ENCODE measurements around the gene ZFHX3. TPM values are rescaled to one million over a fixed set of nuclear protein-coding genes. Genes with fewer than 3 reads are reported as not detected.

The ZFHX3 gene
- total RNA-seq, 1 experiment from 2014 or later = 21.8 TPM

- H3K9me3 ChIP-seq (ENCODE audit: low read depth, low read length, poor library complexity, severe bottlenecking) = no peaks in the 10 kb centered on the region
- intact Hi-C loops (cut with micrococcal nuclease; ENCODE audit: unreplicated experiment) = loop anchor here (10.0 kb wide), 3 partner anchors 118 to 548 kb away; no protein-coding TSS in a partner anchor
- BruUV-seq (replicated peaks) = no TSS peak
- POLR2A ChIA-PET (ENCODE audit: low non-redundant PET) = interaction anchor here (0.6 kb wide), 1 partner anchor 399 kb away, joined by 4 read pairs; no protein-coding TSS in a partner anchor
- H3K4me3 ChIP-seq (ENCODE audit: low read depth, low read length, poor library complexity, severe bottlenecking) = no peak overlapping the region
- H3K4me1 ChIP-seq (ENCODE audit: insufficient read depth, low read length, poor library complexity, severe bottlenecking) = peaks cover 65% of the 10 kb centered on the region
- no peaks in the 10 kb centered on the region for H3K27me3 ChIP-seq (replicated peaks; ENCODE audit: insufficient read depth, low read depth, low read length, poor library complexity)
- no peaks in the 10 kb centered on the region for H3K36me3 ChIP-seq (ENCODE audit: insufficient read depth, low read length, poor library complexity, severe bottlenecking)
- CTCF ChIA-PET = no interaction called here
- no peak for DNase-seq (ENCODE audit: low spot score)
- peak overlapping the region; percentile 88 for H3K27ac ChIP-seq (ENCODE audit: low read depth, low read length, poor library complexity, severe bottlenecking)
- TF ChIP-seq, protein P1, sequence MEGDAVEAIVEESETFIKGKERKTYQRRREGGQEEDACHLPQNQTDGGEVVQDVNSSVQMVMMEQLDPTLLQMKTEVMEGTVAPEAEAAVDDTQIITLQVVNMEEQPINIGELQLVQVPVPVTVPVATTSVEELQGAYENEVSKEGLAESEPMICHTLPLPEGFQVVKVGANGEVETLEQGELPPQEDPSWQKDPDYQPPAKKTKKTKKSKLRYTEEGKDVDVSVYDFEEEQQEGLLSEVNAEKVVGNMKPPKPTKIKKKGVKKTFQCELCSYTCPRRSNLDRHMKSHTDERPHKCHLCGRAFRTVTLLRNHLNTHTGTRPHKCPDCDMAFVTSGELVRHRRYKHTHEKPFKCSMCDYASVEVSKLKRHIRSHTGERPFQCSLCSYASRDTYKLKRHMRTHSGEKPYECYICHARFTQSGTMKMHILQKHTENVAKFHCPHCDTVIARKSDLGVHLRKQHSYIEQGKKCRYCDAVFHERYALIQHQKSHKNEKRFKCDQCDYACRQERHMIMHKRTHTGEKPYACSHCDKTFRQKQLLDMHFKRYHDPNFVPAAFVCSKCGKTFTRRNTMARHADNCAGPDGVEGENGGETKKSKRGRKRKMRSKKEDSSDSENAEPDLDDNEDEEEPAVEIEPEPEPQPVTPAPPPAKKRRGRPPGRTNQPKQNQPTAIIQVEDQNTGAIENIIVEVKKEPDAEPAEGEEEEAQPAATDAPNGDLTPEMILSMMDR (conservative IDR thresholded peaks at IDR 0.05; ENCODE audit: low read depth, low read length) = no peak
- TF ChIP-seq EZH2 (IDR thresholded peaks at IDR 0.05; ENCODE audit: borderline replicate concordance, low read depth, low read length, poor library complexity, severe bottlenecking) = no peak
These were observed 4.6 kb upstream of the ZFHX3 start for GRCh38 chr16:73052576-73052975.

GRCh38 chr16:73051961-73052360 lies 4.0 kb upstream of the ZFHX3 start:
- no TSS peak for BruUV-seq (replicated peaks)
- intact Hi-C loops (cut with micrococcal nuclease; ENCODE audit: unreplicated experiment) = loop anchor here (10.0 kb wide), 3 partner anchors 117 to 547 kb away; no protein-coding TSS in a partner anchor
- no peak for DNase-seq (ENCODE audit: low spot score)
- no peak overlapping the region for H3K4me3 ChIP-seq (ENCODE audit: low read depth, low read length, poor library complexity, severe bottlenecking)
- ChIA-PET CTCF (no interaction called here), POLR2A (ENCODE audit: low non-redundant PET) (interaction anchor here (0.6 kb wide), 1 partner anchor 398 kb away, joined by 4 read pairs; no protein-coding TSS in a partner anchor)
- TF ChIP-seq, protein P1 (conservative IDR thresholded peaks at IDR 0.05; ENCODE audit: low read depth, low read length) = no peak
- no peak for TF ChIP-seq EZH2 (IDR thresholded peaks at IDR 0.05; ENCODE audit: borderline replicate concordance, low read depth, low read length, poor library complexity, severe bottlenecking)
- H3K27ac ChIP-seq (ENCODE audit: low read depth, low read length, poor library complexity, severe bottlenecking) = no peak overlapping the region
- H3K9me3 ChIP-seq (ENCODE audit: low read depth, low read length, poor library complexity, severe bottlenecking) = no peaks in the 10 kb centered on the region
- H3K27me3 ChIP-seq (replicated peaks; ENCODE audit: insufficient read depth, low read depth, low read length, poor library complexity) = no peaks in the 10 kb centered on the region
- H3K4me1 ChIP-seq (ENCODE audit: insufficient read depth, low read length, poor library complexity, severe bottlenecking) = peaks cover 70% of the 10 kb centered on the region
- no peaks in the 10 kb centered on the region for H3K36me3 ChIP-seq (ENCODE audit: insufficient read depth, low read length, poor library complexity, severe bottlenecking)

DNA sequence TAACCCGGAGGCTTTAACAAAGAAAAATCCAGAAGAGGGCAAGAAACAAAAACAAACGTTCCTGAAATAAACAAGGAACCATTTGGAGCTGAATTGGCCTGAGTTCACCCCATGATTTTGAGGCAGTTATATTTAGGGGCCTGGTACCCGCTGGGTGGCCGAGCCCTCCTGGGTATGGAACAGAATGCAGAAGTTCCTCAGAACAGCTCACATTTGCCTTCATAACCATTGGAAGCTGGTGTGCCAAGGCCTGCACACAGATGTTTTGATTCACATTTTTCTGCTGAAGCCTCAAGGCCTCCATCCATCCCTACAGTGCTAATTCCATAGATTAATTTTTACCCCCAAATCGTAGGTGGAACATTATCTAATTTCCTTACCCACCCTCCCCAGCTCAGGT lies 3.3 kb upstream of the ZFHX3 start:
- no peaks in the 10 kb centered on the region for H3K36me3 ChIP-seq (ENCODE audit: insufficient read depth, low read length, poor library complexity, severe bottlenecking)
- H3K4me1 ChIP-seq (ENCODE audit: insufficient read depth, low read length, poor library complexity, severe bottlenecking) = peaks cover 75% of the 10 kb centered on the region
- no peak overlapping the region for H3K27ac ChIP-seq (ENCODE audit: low read depth, low read length, poor library complexity, severe bottlenecking)
- H3K27me3 ChIP-seq (replicated peaks; ENCODE audit: insufficient read depth, low read depth, low read length, poor library complexity) = no peaks in the 10 kb centered on the region
- ChIA-PET CTCF (no interaction called here), POLR2A (ENCODE audit: low non-redundant PET) (no interaction called here)
- no peaks in the 10 kb centered on the region for H3K9me3 ChIP-seq (ENCODE audit: low read depth, low read length, poor library complexity, severe bottlenecking)
- TF ChIP-seq, protein P1 (conservative IDR thresholded peaks at IDR 0.05; ENCODE audit: low read depth, low read length) = no peak
- no peak for TF ChIP-seq EZH2 (IDR thresholded peaks at IDR 0.05; ENCODE audit: borderline replicate concordance, low read depth, low read length, poor library complexity, severe bottlenecking)
- H3K4me3 ChIP-seq (ENCODE audit: low read depth, low read length, poor library complexity, severe bottlenecking) = no peak overlapping the region
- no peak for DNase-seq (ENCODE audit: low spot score)
- intact Hi-C loops (cut with micrococcal nuclease; ENCODE audit: unreplicated experiment) = loop anchor here (10.0 kb wide), 3 partner anchors 116 to 546 kb away; no protein-coding TSS in a partner anchor
- BruUV-seq (replicated peaks) = no TSS peak

Measured in A673 (cell line).